Activated CD4-positive, alpha-beta T cell treated with anti-CD3 and anti-CD28 coated beads for 1 hour (primary cell): ENCODE results near the gene SLC23A2.

Experiments used
- DNase-seq: peaks from one replicate; pipeline ENCODE4 v3.0.0-alpha.2; 2020

The SLC23A2 gene

GRCh38 chr20:4962241-4962855 lies 39.0 kb downstream of the SLC23A2 start:
- no peak for DNase-seq

- no peak for DNase-seq
These were observed 39.6 kb downstream of the SLC23A2 start for GRCh38 chr20:4961746-4962145.

- DNase-seq = no peak
These were observed 41.7 kb downstream of the SLC23A2 start for GRCh38 chr20:4959592-4959991.

GRCh38 chr20:4957939-4958362 lies 43.4 kb downstream of the SLC23A2 start:
- DNase-seq = no peak

GRCh38 chr20:4957187-4957586 lies 44.1 kb downstream of the SLC23A2 start:
- DNase-seq = no peak

- DNase-seq = no peak
These were observed 45.0 kb downstream of the SLC23A2 start for GRCh38 chr20:4956200-4956810.

GRCh38 chr20:4953881-4954280 lies 47.4 kb downstream of the SLC23A2 start:
- no peak for DNase-seq

GRCh38 chr20:4952229-4952628 lies 49.1 kb downstream of the SLC23A2 start:
- no peak for DNase-seq

GRCh38 chr20:4951299-4951698 lies 50.0 kb downstream of the SLC23A2 start:
- DNase-seq = no peak

GRCh38 chr20:4950841-4951240 lies 50.5 kb downstream of the SLC23A2 start:
- DNase-seq = no peak

- no peak for DNase-seq
These were observed 50.9 kb downstream of the SLC23A2 start for GRCh38 chr20:4950437-4950836.

- no peak for DNase-seq
These were observed 51.5 kb downstream of the SLC23A2 start for GRCh38 chr20:4949833-4950178.

GRCh38 chr20:4947817-4948559 lies 53.3 kb downstream of the SLC23A2 start:
- DNase-seq = no peak

- no peak for DNase-seq
These were observed 54.3 kb downstream of the SLC23A2 start for GRCh38 chr20:4946986-4947385.

GRCh38 chr20:4946585-4946984 lies 54.7 kb downstream of the SLC23A2 start:
- DNase-seq = no peak

- no peak for DNase-seq
These were observed 56.6 kb downstream of the SLC23A2 start for GRCh38 chr20:4944518-4945313.

GRCh38 chr20:4942331-4942730 lies 59.0 kb downstream of the SLC23A2 start:
- DNase-seq = no peak

GRCh38 chr20:4937407-4938319 lies 63.6 kb downstream of the SLC23A2 start:
- no peak for DNase-seq

- no peak for DNase-seq
These were observed 64.4 kb downstream of the SLC23A2 start for GRCh38 chr20:4936851-4937406.

- DNase-seq = no peak
These were observed 64.9 kb downstream of the SLC23A2 start for GRCh38 chr20:4936392-4936850.

- no peak for DNase-seq
These were observed 69.2 kb downstream of the SLC23A2 start for GRCh38 chr20:4932061-4932460.
